Heart left ventricle (tissue), 16 donors: ENCODE data around the gene PLOD1. TPM values are rescaled to one million over a fixed set of nuclear protein-coding genes. Genes with fewer than 3 reads are reported as not detected.
A peak's percentile ranks its signal among the peaks of the same experiment; 100 is the strongest.

Experiments
- ATAC-seq, 4 donors: fragments of 200-7000 bp; cut with Tn5 transposase; one replicate each; pipeline ENCODE4 v1.9.1; 2020 to 2022; ENCODE audit warnings: moderate library complexity in 4 of 4, mild to moderate bottlenecking in 3 of 4, moderate number of reproducible peaks in 1 of 4
- DNase-seq, 5 donors: peaks; one replicate each; pipeline ENCODE4 v3.0.0-alpha.2; 2020
- H3K27ac ChIP-seq, 12 donors: fragments of 200-600 bp; sonication (generic) in 4 of 12; one replicate each; pipeline versions ENCODE4 v1.5.0 to v1.8.0; 2016 to 2022; ENCODE audit warnings: mild to moderate bottlenecking in 2 of 12
- H3K27me3 ChIP-seq, 9 donors: fragments of 200-600 bp; sonication (generic) in 2 of 9; one replicate each; pipeline versions ENCODE4 v1.5.1 to v1.8.0; 2016 to 2022; ENCODE audit warnings: mild to moderate bottlenecking in 3 of 9
- H3K36me3 ChIP-seq, 9 donors: fragments of 200-600 bp; sonication (generic) in 2 of 9; one replicate each; pipeline versions ENCODE4 v1.5.0 to v1.8.0; 2018 to 2022; ENCODE audit warnings: mild to moderate bottlenecking in 2 of 9
- H3K4me1 ChIP-seq, 12 donors: fragments of 200-600 bp; sonication (generic) in 4 of 12; one replicate each; pipeline versions ENCODE4 v1.5.0 to v1.8.0; 2016 to 2022; ENCODE audit warnings: mild to moderate bottlenecking in 3 of 12
- H3K4me3 ChIP-seq, 12 donors: fragments of 200-600 bp; sonication (generic) in 4 of 12; one replicate each; pipeline versions ENCODE4 v1.5.0 to v1.8.0; 2017 to 2022; ENCODE audit warnings: mild to moderate bottlenecking in 9 of 12, moderate library complexity in 4 of 12
- H3K9me3 ChIP-seq, 12 donors: fragments of 200-600 bp; sonication (generic) in 4 of 12; one replicate each; pipeline versions ENCODE4 v1.5.0 to v1.8.0; 2016 to 2022; ENCODE audit warnings: mild to moderate bottlenecking in 1 of 12
- POLR2A ChIP-seq, 2 donors: fragments of 450-650 bp; IDR thresholded peaks; one replicate each; pipeline ENCODE4 v1.6.1; 2017; ENCODE audit warnings: antibody characterized with exemption in 2 of 2, mild to moderate bottlenecking in 2 of 2, moderate library complexity in 2 of 2
- WGBS, 4 donors: extraction: QIAGEN DNeasy Blood & Tissue Kit in 2 of 4; methylation state at CpG; one replicate each; pipeline versions ENCODE4 v1.1.5 to v1.1.7; 2013 to 2018; 5-methylcytosine and 5-hydroxymethylcytosine counted together
- intact Hi-C, 10 donors: fragments of 100-400 bp; cut with DNase I; formaldehyde crosslinking; loops; one replicate each; pipeline versions ENCODE4 v1.11.1 to v1.14.2; 2022
- polyA plus RNA-seq, 2 donors: library from polyadenylated mRNA; stranded (reverse); fragments of 200-250 nt; gene quantifications; one replicate each; pipeline ENCODE4 v1.2.3, GENCODE V29; 2013
- total RNA-seq, 9 donors: library from RNA; depleted of rRNA in 2 of 9; stranded (reverse); fragments of >200 nt in 2 of 9; fragmentation: NEBNext Ultra II Directional in 3 of 9; extraction: Animal tissue kit (Norgen Biotek cat#: 25700) in 3 of 9; gene quantifications; one replicate each; pipeline versions ENCODE4 v1.1.0 to v1.2.4, GENCODE V29; 2016 to 2023
- TF ChIP-seq, protein P1 (sequence below), 12 donors: fragments of 200-600 bp; sonication (generic) in 4 of 12; IDR thresholded peaks; one replicate each; pipeline versions ENCODE4 v1.5.0 to v1.8.0; 2018 to 2022; ENCODE audit warnings: antibody characterized with exemption in 12 of 12, mild to moderate bottlenecking in 5 of 12
- donor health status: ischemic (EF 13 %, LVEDD 7.1; RV severe dilation, severe dysfunction).
- donor health status: healthy with polysubstance abuse.
- donor health status: DM: no; HTN: yes; CAD: no.
- donor health status: DM: no; HTN: no; CAD: no.
- donor health status: ischemic (EF 25% LVEDD 6.9; RV normal size, moderate dysfunction).
- donor health status: ischemic (EF 25% LVEDD 5.7; RV mildly dilated, moderate dysfunction).
- donor health status: healthy.
- donor health status: DM: yes; HTN: yes; CAD: no.
- donor health status: ischemic (EF 35%, LVEDD 5.7; RV mildly dilated, moderate dysfunction).
- donor health status: nonischemic (EF 11% LVEDD 7.7; RV severe dilation, severe dysfunction).
- donor health status: DM: yes; HTN: yes; CAD: no.
- donor health status: PGD.
- donor health status: ischemic (EF 29% LVEDD 5.4; RV normal size, mild dysfunction).
- donor health status: nonischemic (EF 23%, LVEDD 6.1; RV moderate dilation, normal function).

Gene PLOD1
- total and polyA plus RNA-seq, 11 donors = 37.5 to 108 (median 50.1) TPM

DNA sequence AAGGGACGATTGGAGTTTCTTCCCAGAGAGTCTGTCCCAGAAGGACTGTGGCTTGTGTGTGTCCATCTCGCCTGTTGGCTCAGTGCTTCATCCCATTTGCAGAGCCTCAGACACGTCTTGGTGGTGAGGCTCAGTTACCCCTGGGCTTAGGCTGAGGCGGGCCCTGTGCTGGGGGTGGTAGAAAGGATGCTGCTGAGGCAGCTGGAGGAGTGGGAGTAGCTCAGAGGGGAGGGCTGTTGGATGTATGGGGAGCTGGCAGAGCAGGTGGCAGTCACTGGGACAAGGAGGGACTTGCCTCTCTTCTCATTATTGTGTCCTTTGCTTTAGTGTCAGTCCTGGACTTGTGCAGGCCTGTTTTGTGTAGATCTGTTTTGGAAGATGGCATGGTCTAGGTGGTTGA is 77.5 kb downstream of the PLOD1 start:
- H3K4me1 ChIP-seq = peaks cover 0 to 24% (median 11%) of the 10 kb centered on the region in 12 donors
- peaks cover 6 to 66% (median 54%) of the 10 kb centered on the region in 9 donors for H3K36me3 ChIP-seq
- ATAC-seq = peak in 1 of 4 donors; percentile 8
- intact Hi-C loops = no loop called here
- no peak overlapping the region for H3K4me3 ChIP-seq
- no peaks in the 10 kb centered on the region for H3K9me3 ChIP-seq
- DNase-seq = no peak
- no peaks in the 10 kb centered on the region for H3K27me3 ChIP-seq
- WGBS, 4 donors = 93 to 98% (median 94%) methylated on average over 4 of the region's 4 CpGs
- TF ChIP-seq, protein P1, sequence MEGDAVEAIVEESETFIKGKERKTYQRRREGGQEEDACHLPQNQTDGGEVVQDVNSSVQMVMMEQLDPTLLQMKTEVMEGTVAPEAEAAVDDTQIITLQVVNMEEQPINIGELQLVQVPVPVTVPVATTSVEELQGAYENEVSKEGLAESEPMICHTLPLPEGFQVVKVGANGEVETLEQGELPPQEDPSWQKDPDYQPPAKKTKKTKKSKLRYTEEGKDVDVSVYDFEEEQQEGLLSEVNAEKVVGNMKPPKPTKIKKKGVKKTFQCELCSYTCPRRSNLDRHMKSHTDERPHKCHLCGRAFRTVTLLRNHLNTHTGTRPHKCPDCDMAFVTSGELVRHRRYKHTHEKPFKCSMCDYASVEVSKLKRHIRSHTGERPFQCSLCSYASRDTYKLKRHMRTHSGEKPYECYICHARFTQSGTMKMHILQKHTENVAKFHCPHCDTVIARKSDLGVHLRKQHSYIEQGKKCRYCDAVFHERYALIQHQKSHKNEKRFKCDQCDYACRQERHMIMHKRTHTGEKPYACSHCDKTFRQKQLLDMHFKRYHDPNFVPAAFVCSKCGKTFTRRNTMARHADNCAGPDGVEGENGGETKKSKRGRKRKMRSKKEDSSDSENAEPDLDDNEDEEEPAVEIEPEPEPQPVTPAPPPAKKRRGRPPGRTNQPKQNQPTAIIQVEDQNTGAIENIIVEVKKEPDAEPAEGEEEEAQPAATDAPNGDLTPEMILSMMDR (IDR thresholded peaks at IDR 0.05) = no peak
- no peak for TF ChIP-seq POLR2A (IDR thresholded peaks at IDR 0.05)
- no peak overlapping the region for H3K27ac ChIP-seq

DNA sequence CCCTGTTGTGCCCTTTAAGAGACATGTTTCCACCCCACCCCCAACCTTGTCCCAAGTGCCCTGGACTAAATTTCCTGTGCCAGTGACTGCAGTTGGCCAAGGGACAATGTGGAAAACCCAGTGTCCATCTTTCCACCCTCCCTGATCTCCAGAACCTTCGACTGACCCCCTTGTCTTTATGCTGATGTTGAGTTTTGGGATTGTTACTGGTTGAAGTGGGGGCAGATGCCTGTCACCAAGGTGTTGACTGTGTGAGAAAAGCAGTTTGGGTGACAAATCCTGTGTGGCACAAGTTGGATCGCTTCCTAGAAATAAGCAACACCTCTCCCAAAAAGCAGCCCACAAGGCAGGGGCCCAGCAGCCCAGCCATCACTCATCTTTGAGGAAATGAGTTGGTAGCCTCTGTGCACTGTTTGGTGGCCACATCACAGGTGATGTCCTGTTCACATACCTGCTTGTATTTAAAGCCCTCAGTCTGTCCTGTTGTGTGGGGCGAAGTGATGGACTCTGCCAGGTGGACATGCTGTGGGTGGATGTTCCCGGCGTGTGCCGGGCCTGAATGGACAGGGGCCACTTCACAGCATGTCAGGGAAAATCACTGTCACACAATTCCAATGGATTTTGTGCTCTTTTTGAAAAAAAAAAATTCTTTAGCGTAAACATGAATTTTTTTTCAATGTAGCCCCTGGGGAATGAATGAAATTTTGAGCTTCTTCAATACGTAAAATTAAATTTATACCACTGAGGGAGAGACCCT is 78.2 kb downstream of the PLOD1 start:
- no peaks in the 10 kb centered on the region for H3K27me3 ChIP-seq
- DNase-seq = no peak
- peaks cover 0 to 24% (median 11%) of the 10 kb centered on the region in 12 donors for H3K4me1 ChIP-seq
- WGBS, 4 donors = 79 to 91% (median 90%) methylated on average over 8 of the region's 8 CpGs
- TF ChIP-seq, protein P1 (IDR thresholded peaks at IDR 0.05) = no peak
- no peak for TF ChIP-seq POLR2A (IDR thresholded peaks at IDR 0.05)
- peaks cover 4 to 59% (median 47%) of the 10 kb centered on the region in 9 donors for H3K36me3 ChIP-seq
- intact Hi-C loops = no loop called here
- ATAC-seq = peak in 1 of 4 donors; percentile 3
- peak overlapping the region in 2 of 12 donors; percentile 44 to 47 for H3K27ac ChIP-seq
- no peak overlapping the region for H3K4me3 ChIP-seq
- no peaks in the 10 kb centered on the region for H3K9me3 ChIP-seq

DNA sequence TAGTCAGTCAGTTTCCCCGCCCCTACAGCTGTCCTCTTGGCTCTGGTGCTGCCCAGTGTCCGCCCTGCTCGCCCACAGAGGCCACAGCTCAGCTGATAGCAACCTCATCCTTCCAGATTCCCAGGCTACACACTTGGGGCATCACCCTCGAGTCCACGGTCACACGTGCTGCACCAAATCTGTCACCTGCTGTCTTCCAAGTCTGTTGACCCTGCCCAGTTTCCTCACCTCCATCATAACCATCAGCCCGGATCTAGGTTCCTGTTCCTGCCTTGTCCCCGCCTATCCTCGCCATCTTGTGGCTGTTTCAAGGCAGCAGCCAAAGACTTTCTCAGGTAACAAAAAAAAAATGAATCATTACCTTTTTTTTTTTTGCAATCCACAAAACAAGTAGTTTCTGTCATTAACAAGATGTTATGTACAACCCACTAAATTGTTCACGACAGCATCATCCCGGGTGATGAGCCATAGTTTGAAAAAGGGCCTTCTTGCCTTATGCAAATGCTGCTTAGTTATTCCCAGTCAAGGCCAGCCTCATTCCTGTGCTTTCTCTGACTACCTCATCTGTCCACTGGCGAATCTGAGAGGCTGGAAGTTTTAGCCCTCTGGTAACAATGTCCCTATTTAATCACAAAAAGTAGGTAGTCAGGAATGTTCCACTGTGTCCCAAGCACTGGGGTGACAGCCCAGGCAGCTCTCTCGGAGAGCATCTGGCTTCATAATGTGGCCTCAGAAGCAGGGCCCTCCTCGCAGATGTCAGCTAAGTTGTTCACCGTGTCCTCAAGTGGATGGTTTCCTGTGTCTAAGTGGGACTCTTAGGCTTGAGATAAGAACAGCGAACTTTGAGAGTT is 79.8 kb downstream of the PLOD1 start:
- TF ChIP-seq, protein P1 (IDR thresholded peaks at IDR 0.05) = no peak
- no peak for TF ChIP-seq POLR2A (IDR thresholded peaks at IDR 0.05)
- Histone ChIP-seq H3K27ac (peak overlapping the region in 7 of 12 donors; percentile 8 to 64 (median 44)), H3K27me3 (no peaks in the 10 kb centered on the region), H3K36me3 (peaks cover 4 to 52% (median 41%) of the 10 kb centered on the region in 9 donors), H3K4me1 (peaks cover 0 to 24% (median 11%) of the 10 kb centered on the region in 12 donors), H3K9me3 (no peaks in the 10 kb centered on the region), H3K4me3 (no peak overlapping the region)
- ATAC-seq = peak in 3 of 4 donors; percentile 14 to 18 (median 15)
- intact Hi-C loops = no loop called here
- DNase-seq = peak in 2 of 5 donors; percentile 27 to 52
- 63 to 69% (median 68%) methylated on average over 16 of the region's 16 CpGs for WGBS, 4 donors
